ENCODE measurements around the gene ZNF83. TPM values are rescaled to one million over a fixed set of nuclear protein-coding genes. Genes with fewer than 3 reads are reported as not detected.
"Not testable (repeated sequence)": the region's sequence is repeated elsewhere in the genome, so short reads cannot be mapped to it uniquely, and the experiment has no call there.

Gene ZNF83
- total RNA-seq, 3 donors from 2014 or later = 7.9 to 9.0 (median 8.8) TPM

GRCh38 chr19:52613299-52613906 lies 24.8 kb downstream of the ZNF83 start:
- H3K36me3 Mint-ChIP-seq (ENCODE audit: insufficient read depth) = peaks cover 70% of the 10 kb centered on the region
- DNase-seq (no peak), ATAC-seq (no peak)
- H3K4me3 Mint-ChIP-seq = no peak overlapping the region
- H3K9me3 Mint-ChIP-seq = peaks cover 32% of the 10 kb centered on the region
- no peaks in the 10 kb centered on the region for H3K4me1 Mint-ChIP-seq (ENCODE audit: low read depth)
- no peaks in the 10 kb centered on the region for H3K27me3 Mint-ChIP-seq (ENCODE audit: low read depth)

- peaks cover 23% of the 10 kb centered on the region for H3K4me1 Mint-ChIP-seq (ENCODE audit: low read depth)
- no peaks in the 10 kb centered on the region for H3K27me3 Mint-ChIP-seq (ENCODE audit: low read depth)
- no peak for DNase-seq
- peaks cover 22% of the 10 kb centered on the region for H3K36me3 Mint-ChIP-seq (ENCODE audit: insufficient read depth)
- H3K4me3 Mint-ChIP-seq = no peak overlapping the region
- ATAC-seq = no peak
- H3K9me3 Mint-ChIP-seq = peaks cover 13% of the 10 kb centered on the region
Observed at GRCh38 chr19:52603558-52604207, 34.5 kb downstream of the ZNF83 start.

GRCh38 chr19:52602941-52603340 lies 35.2 kb downstream of the ZNF83 start:
- Mint-ChIP-seq H3K9me3 (peaks cover 13% of the 10 kb centered on the region), H3K36me3 (ENCODE audit: insufficient read depth) (peaks cover 19% of the 10 kb centered on the region), H3K4me1 (ENCODE audit: low read depth) (peaks cover 23% of the 10 kb centered on the region), H3K4me3 (no peak overlapping the region), H3K27me3 (ENCODE audit: low read depth) (no peaks in the 10 kb centered on the region)
- no peak for DNase-seq
- ATAC-seq = no peak

GRCh38 chr19:52601974-52602366 lies 36.2 kb downstream of the ZNF83 start:
- peaks cover 20% of the 10 kb centered on the region for H3K36me3 Mint-ChIP-seq (ENCODE audit: insufficient read depth)
- ATAC-seq; H3K27me3 Mint-ChIP-seq (ENCODE audit: low read depth); DNase-seq: not testable (repeated sequence)
- H3K4me3 Mint-ChIP-seq = peak overlapping the region; percentile 88
- H3K9me3 Mint-ChIP-seq = peaks cover 21% of the 10 kb centered on the region
- peaks cover 23% of the 10 kb centered on the region for H3K4me1 Mint-ChIP-seq (ENCODE audit: low read depth)

GRCh38 chr19:52601025-52601973 lies 36.9 kb downstream of the ZNF83 start:
- H3K9me3 Mint-ChIP-seq = peaks cover 26% of the 10 kb centered on the region
- H3K27me3 Mint-ChIP-seq (ENCODE audit: low read depth) = no peaks in the 10 kb centered on the region
- DNase-seq = peak; percentile 94
- H3K36me3 Mint-ChIP-seq (ENCODE audit: insufficient read depth) = peaks cover 24% of the 10 kb centered on the region
- peak; percentile 99 for ATAC-seq
- peaks cover 22% of the 10 kb centered on the region for H3K4me1 Mint-ChIP-seq (ENCODE audit: low read depth)
- H3K4me3 Mint-ChIP-seq = peak overlapping the region; percentile 88

GRCh38 chr19:52600639-52601024 lies 37.5 kb downstream of the ZNF83 start:
- peaks cover 25% of the 10 kb centered on the region for H3K36me3 Mint-ChIP-seq (ENCODE audit: insufficient read depth)

GRCh38 chr19:52599241-52599640 lies 38.9 kb downstream of the ZNF83 start:
- no peak for DNase-seq

More at GRCh38 chr19:52600639-52601024, 37.5 kb downstream of the ZNF83 start:
- Mint-ChIP-seq H3K4me1 (ENCODE audit: low read depth) (peaks cover 20% of the 10 kb centered on the region), H3K9me3 (peaks cover 25% of the 10 kb centered on the region), H3K4me3 (peak overlapping the region; percentile 88), H3K27me3 (ENCODE audit: low read depth) (no peaks in the 10 kb centered on the region)
- peak; percentile 5 for DNase-seq
- ATAC-seq = peak; percentile 23 to 32

GRCh38 chr19:52593441-52593840 lies 44.7 kb downstream of the ZNF83 start:
- not testable (repeated sequence) for ATAC-seq; H3K4me3 Mint-ChIP-seq; DNase-seq; H3K4me1 Mint-ChIP-seq (ENCODE audit: low read depth); H3K27me3 Mint-ChIP-seq (ENCODE audit: low read depth)
- Mint-ChIP-seq H3K36me3 (ENCODE audit: insufficient read depth) (peaks cover 43% of the 10 kb centered on the region), H3K9me3 (peaks cover 18% of the 10 kb centered on the region)

More at GRCh38 chr19:52599241-52599640, 38.9 kb downstream of the ZNF83 start:
- H3K4me1 Mint-ChIP-seq (ENCODE audit: low read depth) = peaks cover 16% of the 10 kb centered on the region
- no peaks in the 10 kb centered on the region for H3K27me3 Mint-ChIP-seq (ENCODE audit: low read depth)
- H3K36me3 Mint-ChIP-seq (ENCODE audit: insufficient read depth) = peaks cover 21% of the 10 kb centered on the region
- H3K4me3 Mint-ChIP-seq = no peak overlapping the region
- no peak for ATAC-seq
- peaks cover 18% of the 10 kb centered on the region for H3K9me3 Mint-ChIP-seq

GRCh38 chr19:52592301-52592700 lies 45.9 kb downstream of the ZNF83 start:
- H3K27me3 Mint-ChIP-seq (ENCODE audit: low read depth) = no peaks in the 10 kb centered on the region
- peaks cover 16% of the 10 kb centered on the region for H3K9me3 Mint-ChIP-seq
- peaks cover 49% of the 10 kb centered on the region for H3K36me3 Mint-ChIP-seq (ENCODE audit: insufficient read depth)
- DNase-seq = no peak
- H3K4me3 Mint-ChIP-seq = no peak overlapping the region
- peak in 1 of 2 donors; percentile 27 for ATAC-seq
- no peaks in the 10 kb centered on the region for H3K4me1 Mint-ChIP-seq (ENCODE audit: low read depth)

GRCh38 chr19:52590728-52591127 lies 47.4 kb downstream of the ZNF83 start:
- Mint-ChIP-seq H3K4me3 (no peak overlapping the region), H3K27me3 (ENCODE audit: low read depth) (no peaks in the 10 kb centered on the region), H3K36me3 (ENCODE audit: insufficient read depth) (peaks cover 45% of the 10 kb centered on the region), H3K9me3 (peaks cover 5% of the 10 kb centered on the region), H3K4me1 (ENCODE audit: low read depth) (no peaks in the 10 kb centered on the region)
- DNase-seq = no peak
- ATAC-seq = no peak

GRCh38 chr19:52585604-52586003 lies 52.6 kb downstream of the ZNF83 start:
- no peaks in the 10 kb centered on the region for H3K27me3 Mint-ChIP-seq (ENCODE audit: low read depth)
- no peak overlapping the region for H3K4me3 Mint-ChIP-seq
- ATAC-seq (no peak), DNase-seq (no peak)
- H3K9me3 Mint-ChIP-seq = peaks cover 28% of the 10 kb centered on the region
- peaks cover 62% of the 10 kb centered on the region for H3K36me3 Mint-ChIP-seq (ENCODE audit: insufficient read depth)
- no peaks in the 10 kb centered on the region for H3K4me1 Mint-ChIP-seq (ENCODE audit: low read depth)

- Mint-ChIP-seq H3K4me3 (no peak overlapping the region), H3K4me1 (ENCODE audit: low read depth) (no peaks in the 10 kb centered on the region), H3K9me3 (peaks cover 28% of the 10 kb centered on the region), H3K36me3 (ENCODE audit: insufficient read depth) (peaks cover 61% of the 10 kb centered on the region), H3K27me3 (ENCODE audit: low read depth) (no peaks in the 10 kb centered on the region)
- ATAC-seq (no peak), DNase-seq (no peak)
Observed at GRCh38 chr19:52584736-52585440, 53.3 kb downstream of the ZNF83 start.

GRCh38 chr19:52570000-52570861 lies 67.9 kb downstream of the ZNF83 start, which contains the start of gene ZNF701:
TSS of gene ZNF701 (plus strand) at chr19:52570287. CDS start at chr19:52574148, 3,861 bp downstream.
- peak; percentile 100 for ATAC-seq
- peak; percentile 96 for DNase-seq
- Mint-ChIP-seq H3K36me3 (ENCODE audit: insufficient read depth) (peaks cover 44% of the 10 kb centered on the region), H3K4me1 (ENCODE audit: low read depth) (peaks cover 31% of the 10 kb centered on the region), H3K4me3 (peak within 1 kb of the TSS; percentile 94), H3K27me3 (ENCODE audit: low read depth) (no peaks in the 10 kb centered on the region), H3K9me3 (peaks cover 25% of the 10 kb centered on the region)
